ENCODE measurements around the gene CDC14C.
"Not testable (repeated sequence)": the region's sequence is repeated elsewhere in the genome, so short reads cannot be mapped to it uniquely, and the experiment has no call there.

DNA sequence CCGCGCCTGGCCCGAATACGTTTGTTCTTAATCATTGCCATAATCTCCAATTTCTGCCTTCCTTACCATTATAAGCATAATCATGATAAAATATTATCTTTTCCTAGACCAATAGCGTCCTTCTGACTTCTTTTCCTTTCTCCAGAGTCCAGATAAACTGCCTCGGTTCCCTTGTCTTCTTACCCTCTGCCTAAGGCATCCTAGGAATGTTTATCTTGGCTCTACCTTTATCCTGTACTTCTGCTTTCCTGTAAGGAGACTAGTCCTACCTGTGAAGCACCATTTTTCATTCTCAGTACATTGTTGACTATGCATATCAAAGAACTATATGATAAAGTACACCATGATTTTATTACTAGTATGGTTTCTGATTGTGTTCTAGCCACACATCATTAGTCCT, 18.7 kb upstream of the CDC14C start:
- TF ChIP-seq, protein P1, sequence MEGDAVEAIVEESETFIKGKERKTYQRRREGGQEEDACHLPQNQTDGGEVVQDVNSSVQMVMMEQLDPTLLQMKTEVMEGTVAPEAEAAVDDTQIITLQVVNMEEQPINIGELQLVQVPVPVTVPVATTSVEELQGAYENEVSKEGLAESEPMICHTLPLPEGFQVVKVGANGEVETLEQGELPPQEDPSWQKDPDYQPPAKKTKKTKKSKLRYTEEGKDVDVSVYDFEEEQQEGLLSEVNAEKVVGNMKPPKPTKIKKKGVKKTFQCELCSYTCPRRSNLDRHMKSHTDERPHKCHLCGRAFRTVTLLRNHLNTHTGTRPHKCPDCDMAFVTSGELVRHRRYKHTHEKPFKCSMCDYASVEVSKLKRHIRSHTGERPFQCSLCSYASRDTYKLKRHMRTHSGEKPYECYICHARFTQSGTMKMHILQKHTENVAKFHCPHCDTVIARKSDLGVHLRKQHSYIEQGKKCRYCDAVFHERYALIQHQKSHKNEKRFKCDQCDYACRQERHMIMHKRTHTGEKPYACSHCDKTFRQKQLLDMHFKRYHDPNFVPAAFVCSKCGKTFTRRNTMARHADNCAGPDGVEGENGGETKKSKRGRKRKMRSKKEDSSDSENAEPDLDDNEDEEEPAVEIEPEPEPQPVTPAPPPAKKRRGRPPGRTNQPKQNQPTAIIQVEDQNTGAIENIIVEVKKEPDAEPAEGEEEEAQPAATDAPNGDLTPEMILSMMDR (IDR thresholded peaks at IDR 0.05; ENCODE audit: poor library complexity, severe bottlenecking): not testable (repeated sequence)
- not testable (repeated sequence) for TF ChIP-seq TAF1 (IDR thresholded peaks at IDR 0.05; ENCODE audit: low read depth); EZH2 (IDR thresholded peaks at IDR 0.05; ENCODE audit: borderline replicate concordance, insufficient read depth, low read length, poor library complexity, severe bottlenecking); MXI1 (conservative IDR thresholded peaks at IDR 0.05; ENCODE audit: poor library complexity, severe bottlenecking); EP300 (conservative IDR thresholded peaks at IDR 0.05; ENCODE audit: poor library complexity, severe bottlenecking); SMC3 (conservative IDR thresholded peaks at IDR 0.05; ENCODE audit: poor library complexity); POLR2AphosphoS5 (IDR thresholded peaks at IDR 0.05)
- TF ChIP-seq, protein P2, sequence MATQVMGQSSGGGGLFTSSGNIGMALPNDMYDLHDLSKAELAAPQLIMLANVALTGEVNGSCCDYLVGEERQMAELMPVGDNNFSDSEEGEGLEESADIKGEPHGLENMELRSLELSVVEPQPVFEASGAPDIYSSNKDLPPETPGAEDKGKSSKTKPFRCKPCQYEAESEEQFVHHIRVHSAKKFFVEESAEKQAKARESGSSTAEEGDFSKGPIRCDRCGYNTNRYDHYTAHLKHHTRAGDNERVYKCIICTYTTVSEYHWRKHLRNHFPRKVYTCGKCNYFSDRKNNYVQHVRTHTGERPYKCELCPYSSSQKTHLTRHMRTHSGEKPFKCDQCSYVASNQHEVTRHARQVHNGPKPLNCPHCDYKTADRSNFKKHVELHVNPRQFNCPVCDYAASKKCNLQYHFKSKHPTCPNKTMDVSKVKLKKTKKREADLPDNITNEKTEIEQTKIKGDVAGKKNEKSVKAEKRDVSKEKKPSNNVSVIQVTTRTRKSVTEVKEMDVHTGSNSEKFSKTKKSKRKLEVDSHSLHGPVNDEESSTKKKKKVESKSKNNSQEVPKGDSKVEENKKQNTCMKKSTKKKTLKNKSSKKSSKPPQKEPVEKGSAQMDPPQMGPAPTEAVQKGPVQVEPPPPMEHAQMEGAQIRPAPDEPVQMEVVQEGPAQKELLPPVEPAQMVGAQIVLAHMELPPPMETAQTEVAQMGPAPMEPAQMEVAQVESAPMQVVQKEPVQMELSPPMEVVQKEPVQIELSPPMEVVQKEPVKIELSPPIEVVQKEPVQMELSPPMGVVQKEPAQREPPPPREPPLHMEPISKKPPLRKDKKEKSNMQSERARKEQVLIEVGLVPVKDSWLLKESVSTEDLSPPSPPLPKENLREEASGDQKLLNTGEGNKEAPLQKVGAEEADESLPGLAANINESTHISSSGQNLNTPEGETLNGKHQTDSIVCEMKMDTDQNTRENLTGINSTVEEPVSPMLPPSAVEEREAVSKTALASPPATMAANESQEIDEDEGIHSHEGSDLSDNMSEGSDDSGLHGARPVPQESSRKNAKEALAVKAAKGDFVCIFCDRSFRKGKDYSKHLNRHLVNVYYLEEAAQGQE (IDR thresholded peaks at IDR 0.05; ENCODE audit: borderline replicate concordance): not testable (repeated sequence)
